Panc1 (cell line): Measurements from ENCODE around the gene PRKCA. TPM values are rescaled to one million over a fixed set of nuclear protein-coding genes. Genes with fewer than 3 reads are reported as not detected.

ENCODE experiments used
- ATAC-seq: fragments of 200-7000 bp; cut with Tn5 transposase; 2 replicates; pipeline ENCODE4 v1.9.1; 2020; ENCODE audit warnings: mild to moderate bottlenecking, moderate library complexity
- BruUV-seq: library from RNA; stranded (reverse); fragments of 400-500 nt; replicated peaks from 2 replicates; lab custom pipeline; 2021; lab: Mats Ljungman, UMichigan
- CTCF ChIA-PET: fragments of 300-600 bp; sonication (Branson Sonifier 250); formaldehyde crosslinking; loops from one replicate; lab custom pipeline; 2022; ENCODE audit warnings: antibody characterized with exemption; lab: Charles Lee
- POLR2A ChIA-PET: fragments of 300-600 bp; sonication (Branson Sonifier 250); formaldehyde crosslinking; loops from one replicate; lab custom pipeline; 2022; ENCODE audit warnings: antibody characterized with exemption; lab: Charles Lee
- DNase-seq: peaks from one replicate; pipeline ENCODE4 v3.0.0-alpha.2; 2010; ENCODE audit warnings: low read depth, low spot score
- H3K27ac ChIP-seq: 2 replicates; pipeline ENCODE4 v1.5.1; 2011; ENCODE audit warnings: mild to moderate bottlenecking, low read length, inconsistent platforms
- H3K27me3 ChIP-seq: fragments of 200-500 bp; sonication (Bioruptor generic); 2 replicates; pipeline ENCODE4 v1.6.0; 2014; ENCODE audit warnings: low read length, inconsistent platforms; ENCODE audit not compliant: control insufficient read depth, insufficient read depth
- H3K36me3 ChIP-seq: fragments of 200-500 bp; sonication (Bioruptor generic); 2 replicates; pipeline ENCODE4 v1.5.1; 2014; ENCODE audit warnings: inconsistent platforms, mild to moderate bottlenecking, low read length, moderate library complexity; ENCODE audit not compliant: control insufficient read depth, insufficient read depth
- H3K4me1 ChIP-seq: 2 replicates; pipeline ENCODE4 v1.5.1; 2011; ENCODE audit warnings: inconsistent platforms, mild to moderate bottlenecking, low read length, moderate library complexity; ENCODE audit not compliant: control insufficient read depth, insufficient read depth
- H3K4me3 ChIP-seq, 2 experiments: 2 replicates each; pipeline ENCODE4 v1.5.1; 2011 to 2012; ENCODE audit warnings: low read depth in 2 of 2, low read length in 2 of 2, mild to moderate bottlenecking in 2 of 2, inconsistent platforms in 1 of 2, moderate library complexity in 1 of 2
- H3K9me3 ChIP-seq: fragments of 200-500 bp; sonication (Bioruptor generic); 2 replicates; pipeline ENCODE4 v1.5.1; 2014; ENCODE audit warnings: low read depth, mild to moderate bottlenecking, inconsistent platforms, low read length, moderate library complexity; ENCODE audit not compliant: control insufficient read depth, insufficient read depth
- CTCF ChIP-seq: fragments of 450-650 bp; IDR thresholded peaks from 2 replicates; pipeline ENCODE4 v1.5.1; 2017; ENCODE audit warnings: mild to moderate bottlenecking
- POLR2AphosphoS5 ChIP-seq: IDR thresholded peaks from 2 replicates; pipeline ENCODE4 v1.6.1; 2012; ENCODE audit warnings: mild to moderate bottlenecking, low read depth, low read length, moderate library complexity
- REST ChIP-seq, 2 experiments: IDR thresholded peaks; 2 replicates each; pipeline ENCODE4 v1.6.1; 2011 to 2012; ENCODE audit warnings: low read depth in 2 of 2, control low read depth in 1 of 2, low read length in 1 of 2, mild to moderate bottlenecking in 1 of 2, moderate library complexity in 1 of 2; ENCODE audit not compliant: insufficient read depth in 1 of 2
- SIN3A ChIP-seq: IDR thresholded peaks from 2 replicates; pipeline ENCODE4 v1.6.1; 2012; ENCODE audit warnings: low read depth, mild to moderate bottlenecking, low read length, moderate library complexity, borderline replicate concordance; ENCODE audit not compliant: insufficient read depth
- TCF7L2 ChIP-seq: IDR thresholded peaks from 2 replicates; pipeline ENCODE4 v1.6.1; 2011; ENCODE audit warnings: mild to moderate bottlenecking, low read depth, low read length, inconsistent platforms
- in situ Hi-C: cut with HindIII; loops from 2 replicates; pipeline ENCODE4 v1.10.0; 2016; ENCODE audit warnings: low sequenced_read_pairs, low pct_unique_long_range_greater_than_20kb
- intact Hi-C: fragments of 100-400 bp; cut with micrococcal nuclease; formaldehyde crosslinking; loops from one replicate; pipeline ENCODE4 v1.10.0; 2022; ENCODE audit not compliant: unreplicated experiment
- total RNA-seq: library from RNA; stranded (reverse); gene quantifications from one replicate; pipeline ENCODE4 v1.2.1, GENCODE V29; 2021; ENCODE audit not compliant: unreplicated experiment

PRKCA gene
- total RNA-seq, 1 experiment from 2014 or later = 53.0 TPM

- no TSS peak for BruUV-seq
- Histone ChIP-seq H3K27ac (no peak overlapping the region), H3K9me3 (peaks cover 8% of the 10 kb centered on the region; the same call in 1 of the 2 replicates), H3K27me3 (no peaks in the 10 kb centered on the region), H3K36me3 (no peaks in the 10 kb centered on the region), H3K4me1 (peaks cover 18% of the 10 kb centered on the region), H3K4me3 (no peak overlapping the region)
- TF ChIP-seq POLR2AphosphoS5 = no peak
- TF ChIP-seq REST (IDR thresholded peaks at IDR 0.05; ENCODE audit: insufficient read depth in 1 of 2, low read depth in 2 of 2, low read length in 1 of 2) = no peak
- TF ChIP-seq SIN3A = no peak
- TF ChIP-seq CTCF = no peak
- no peak for TF ChIP-seq TCF7L2
- POLR2A ChIA-PET = no interaction called here
- intact Hi-C loops = no loop called here
- no peak for ATAC-seq
- no peak for DNase-seq
- in situ Hi-C loops = no loop called here
- CTCF ChIA-PET = no interaction called here
Observed at GRCh38 chr17:66270106-66270505, 32.3 kb upstream of the PRKCA start.

GRCh38 chr17:66271512-66271911, 30.9 kb upstream of the PRKCA start:
- ChIA-PET CTCF (no interaction called here), POLR2A (no interaction called here)
- Histone ChIP-seq H3K36me3 (no peaks in the 10 kb centered on the region), H3K27ac (no peak overlapping the region; the same call in 1 of the 2 replicates), H3K9me3 (peaks cover 8% of the 10 kb centered on the region; the same call in 1 of the 2 replicates), H3K27me3 (no peaks in the 10 kb centered on the region), H3K4me3 (no peak overlapping the region), H3K4me1 (peaks cover 32% of the 10 kb centered on the region)
- TF ChIP-seq TCF7L2 = no peak
- TF ChIP-seq POLR2AphosphoS5 = no peak
- TF ChIP-seq SIN3A = no peak
- no peak for TF ChIP-seq CTCF
- TF ChIP-seq REST (IDR thresholded peaks at IDR 0.05; ENCODE audit: insufficient read depth in 1 of 2, low read depth in 2 of 2, low read length in 1 of 2) = no peak
- intact Hi-C loops = no loop called here
- ATAC-seq = no peak
- DNase-seq = no peak
- no TSS peak for BruUV-seq
- in situ Hi-C loops = no loop called here
